ENCODE data around the gene KCNH1. TPM values are rescaled to one million over a fixed set of nuclear protein-coding genes. Genes with fewer than 3 reads are reported as not detected.

Gene KCNH1
- total and polyA plus RNA-seq, 2 experiments from 2014 or later = 0.28 TPM; not detected in 1

- no peaks in the 10 kb centered on the region for H3K9me2 ChIP-seq (ENCODE audit: insufficient read depth)
- no peak overlapping the region for H3K4me3 ChIP-seq
- Mint-ChIP-seq H3K27ac (no peak overlapping the region), H3K9me3 (peaks cover 23% of the 10 kb centered on the region), H3K27me3 (ENCODE audit: insufficient read depth, low read depth, poor library complexity) (no peaks in the 10 kb centered on the region), H3K4me1 (no peaks in the 10 kb centered on the region), H3K4me3 (no peak overlapping the region), H3K36me3 (ENCODE audit: low read depth) (peaks cover 4% of the 10 kb centered on the region; the same call in 1 of the 3 replicates)
- no peak for TF ChIP-seq EZH2phosphoT487 (IDR thresholded peaks at IDR 0.05; ENCODE audit: unreplicated experiment)
- TF ChIP-seq CREB1 (CRISPR knock-in tag; IDR thresholded peaks at IDR 0.05; ENCODE audit: low read depth) = no peak
- no peak for TF ChIP-seq EZH2 (IDR thresholded peaks at IDR 0.05; ENCODE audit: low read depth, unreplicated experiment)
- TF ChIP-seq ZNF331 (CRISPR knock-in tag; IDR thresholded peaks at IDR 0.05; ENCODE audit: low read depth) = no peak
- no peak for TF ChIP-seq REST (IDR thresholded peaks at IDR 0.05; ENCODE audit: unreplicated experiment)
- TF ChIP-seq STAT1 (IDR thresholded peaks at IDR 0.05; ENCODE audit: unreplicated experiment) = no peak
- TF ChIP-seq, protein P1, sequence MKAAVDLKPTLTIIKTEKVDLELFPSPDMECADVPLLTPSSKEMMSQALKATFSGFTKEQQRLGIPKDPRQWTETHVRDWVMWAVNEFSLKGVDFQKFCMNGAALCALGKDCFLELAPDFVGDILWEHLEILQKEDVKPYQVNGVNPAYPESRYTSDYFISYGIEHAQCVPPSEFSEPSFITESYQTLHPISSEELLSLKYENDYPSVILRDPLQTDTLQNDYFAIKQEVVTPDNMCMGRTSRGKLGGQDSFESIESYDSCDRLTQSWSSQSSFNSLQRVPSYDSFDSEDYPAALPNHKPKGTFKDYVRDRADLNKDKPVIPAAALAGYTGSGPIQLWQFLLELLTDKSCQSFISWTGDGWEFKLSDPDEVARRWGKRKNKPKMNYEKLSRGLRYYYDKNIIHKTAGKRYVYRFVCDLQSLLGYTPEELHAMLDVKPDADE (IDR thresholded peaks at IDR 0.05) = no peak
- no peak for TF ChIP-seq NANOG (IDR thresholded peaks at IDR 0.05; ENCODE audit: borderline replicate concordance)
- H3F3A ChIP-seq (replicated peaks; ENCODE audit: low read depth) = no peaks in the 10 kb centered on the region
- no peak overlapping the region for H3K4me2 ChIP-seq
- no peaks in the 10 kb centered on the region for H3K27me3 ChIP-seq (ENCODE audit: insufficient read depth)
- no peak overlapping the region for H2AFZ ChIP-seq
- DNase-seq (ENCODE audit: low spot score) = no peak
- H3K79me2 ChIP-seq (replicated peaks; ENCODE audit: insufficient read depth) = no peaks in the 10 kb centered on the region
- H3K27ac ChIP-seq (ENCODE audit: low read depth) = no peak overlapping the region
- no peaks in the 10 kb centered on the region for H4K20me1 ChIP-seq (replicated peaks; ENCODE audit: insufficient read depth)
- no peaks in the 10 kb centered on the region for H3K36me3 ChIP-seq (ENCODE audit: insufficient read depth)
- ATAC-seq = no peak
- H3K4me1 ChIP-seq (ENCODE audit: insufficient read depth) = no peaks in the 10 kb centered on the region
Observed at GRCh38 chr1:211035821-211036380, 98.0 kb downstream of the KCNH1 start.

DNA sequence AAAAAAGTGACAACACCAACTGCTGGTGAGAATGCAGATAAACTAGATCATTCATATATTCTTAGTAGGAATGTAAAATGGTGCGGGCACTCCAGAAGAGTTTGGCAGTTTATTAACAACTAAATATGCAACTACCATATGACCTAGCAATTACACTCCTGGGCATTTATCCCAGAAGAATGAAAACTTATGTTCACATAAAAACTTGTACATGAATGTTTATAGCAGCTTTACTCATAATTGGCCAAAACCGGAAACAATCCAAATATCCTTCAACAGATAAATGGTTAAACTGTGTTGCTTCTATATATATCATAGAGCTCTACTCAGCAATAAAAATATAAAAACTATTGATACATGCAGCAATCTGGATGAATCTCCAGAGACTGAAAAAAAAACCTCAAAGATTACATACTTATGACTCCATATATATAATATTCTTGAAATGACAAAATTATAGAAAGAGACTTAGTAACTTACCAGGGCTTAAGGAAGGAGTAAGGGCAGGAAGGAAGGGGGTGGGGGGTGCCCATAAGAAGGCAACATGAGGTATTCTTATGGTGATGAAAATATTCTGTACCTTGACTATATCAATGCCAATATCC, 99.9 kb downstream of the KCNH1 start:
- peaks cover 4% of the 10 kb centered on the region; the same call in 1 of the 3 replicates for H3K36me3 Mint-ChIP-seq (ENCODE audit: low read depth)
- no peak overlapping the region for H3K4me3 ChIP-seq
- no peaks in the 10 kb centered on the region for H3K79me2 ChIP-seq (replicated peaks; ENCODE audit: insufficient read depth)
- no peak overlapping the region for H3K27ac ChIP-seq (ENCODE audit: low read depth)
- H3K4me3 Mint-ChIP-seq = no peak overlapping the region
- H3K4me2 ChIP-seq = no peak overlapping the region
- H3F3A ChIP-seq (replicated peaks; ENCODE audit: low read depth) = no peaks in the 10 kb centered on the region
- H3K27ac Mint-ChIP-seq = no peak overlapping the region
- no peak overlapping the region for H2AFZ ChIP-seq
- H3K4me1 ChIP-seq (ENCODE audit: insufficient read depth) = no peaks in the 10 kb centered on the region
- no peak for ATAC-seq
- H3K27me3 Mint-ChIP-seq (ENCODE audit: insufficient read depth, low read depth, poor library complexity) = no peaks in the 10 kb centered on the region
- no peaks in the 10 kb centered on the region for H3K36me3 ChIP-seq (ENCODE audit: insufficient read depth)
- peaks cover 18% of the 10 kb centered on the region for H3K9me3 Mint-ChIP-seq
- H3K4me1 Mint-ChIP-seq = no peaks in the 10 kb centered on the region
- H4K20me1 ChIP-seq (replicated peaks; ENCODE audit: insufficient read depth) = no peaks in the 10 kb centered on the region
- no peak for DNase-seq (ENCODE audit: low spot score)
- H3K9me2 ChIP-seq (ENCODE audit: insufficient read depth) = no peaks in the 10 kb centered on the region
- H3K27me3 ChIP-seq (ENCODE audit: insufficient read depth) = no peaks in the 10 kb centered on the region
- no peak for TF ChIP-seq CREB1 (CRISPR knock-in tag; IDR thresholded peaks at IDR 0.05; ENCODE audit: low read depth)
- no peak for TF ChIP-seq ZNF114 (CRISPR knock-in tag; IDR thresholded peaks at IDR 0.05)
- no peak for TF ChIP-seq CTCF (conservative IDR thresholded peaks at IDR 0.05; ENCODE audit: low read depth in 2 of 2)
- TF ChIP-seq EZH2 (IDR thresholded peaks at IDR 0.05; ENCODE audit: low read depth, unreplicated experiment) = no peak
- TF ChIP-seq NANOG (IDR thresholded peaks at IDR 0.05; ENCODE audit: borderline replicate concordance) = no peak
- TF ChIP-seq ZNF331 (CRISPR knock-in tag; IDR thresholded peaks at IDR 0.05; ENCODE audit: low read depth) = no peak
- no peak for TF ChIP-seq EZH2phosphoT487 (IDR thresholded peaks at IDR 0.05; ENCODE audit: unreplicated experiment)
- TF ChIP-seq STAT1 (IDR thresholded peaks at IDR 0.05; ENCODE audit: unreplicated experiment) = no peak
- no peak for TF ChIP-seq REST (IDR thresholded peaks at IDR 0.05; ENCODE audit: unreplicated experiment)
- TF ChIP-seq POLR2AphosphoS5 (IDR thresholded peaks at IDR 0.05; ENCODE audit: low read depth) = no peak
- TF ChIP-seq, protein P1 (IDR thresholded peaks at IDR 0.05) = no peak

Data from GM23338 (cell line).